Lower leg skin (tissue), 3 donors: ENCODE data around the gene PDE8A.

Source experiments
- CTCF ChIP-seq, 3 donors: fragments of 450-650 bp; IDR thresholded peaks; one replicate each; pipeline ENCODE4 v1.5.1; 2016; ENCODE audit warnings: antibody characterized with exemption in 3 of 3, mild to moderate bottlenecking in 3 of 3, moderate library complexity in 2 of 3
- POLR2A ChIP-seq, 2 donors: fragments of 450-650 bp; IDR thresholded peaks; one replicate each; pipeline ENCODE4 v1.6.1; 2016 to 2017; ENCODE audit warnings: antibody characterized with exemption in 2 of 2, mild to moderate bottlenecking in 1 of 2, moderate library complexity in 1 of 2

GRCh38 chr15:85013785-85014184 is 32.1 kb downstream of the PDE8A start:
- TF ChIP-seq CTCF (IDR thresholded peaks at IDR 0.05) (no peak), POLR2A (IDR thresholded peaks at IDR 0.05) (no peak)
